ENCODE results near the gene ALKBH8.
"Not testable (repeated sequence)": the region's sequence is repeated elsewhere in the genome, so short reads cannot be mapped to it uniquely, and the experiment has no call there.

The ALKBH8 gene

DNA sequence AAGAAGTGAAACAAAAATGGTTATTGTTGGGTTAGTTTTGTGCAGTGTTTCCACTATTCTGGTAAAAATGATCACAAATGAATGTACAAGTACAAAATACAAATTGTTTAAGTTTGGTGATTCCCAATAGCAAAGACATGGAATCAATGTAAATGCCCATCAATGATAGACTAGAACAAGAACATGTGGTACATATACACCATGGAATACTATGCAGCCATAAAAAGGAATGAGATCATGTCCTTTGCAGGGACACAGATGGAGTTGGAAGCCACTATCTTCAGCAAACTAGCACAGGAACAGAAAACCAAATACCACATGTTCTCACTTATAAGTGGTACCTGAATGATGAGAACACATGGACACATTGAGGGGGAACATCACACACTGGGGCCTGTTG, 28.4 kb downstream of the ALKBH8 start:
- FAIRE-seq = not testable (repeated sequence)

DNA sequence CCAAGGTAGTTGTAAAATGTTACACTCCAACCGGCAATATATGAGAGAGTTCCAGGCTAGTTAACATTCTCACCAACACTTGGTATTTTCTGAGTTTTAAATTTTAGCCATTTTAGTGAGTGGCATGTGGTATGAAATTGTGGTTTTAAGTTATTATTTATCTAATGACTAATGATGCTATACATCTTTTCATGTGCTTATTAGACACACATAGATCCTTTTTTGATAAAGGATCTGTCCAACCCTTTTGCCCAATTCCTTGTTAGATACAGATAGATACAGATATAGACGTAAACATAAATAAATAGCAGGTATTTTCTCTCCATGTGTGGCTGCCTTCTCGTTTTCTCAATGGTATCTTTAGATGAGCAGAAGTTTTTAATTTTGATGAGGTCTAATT, 39.3 kb downstream of the ALKBH8 start:
- DNase-seq (ENCODE audit: extremely low spot score, insufficient read length, low read depth) = no peak
- FAIRE-seq = no peak

More for the DNA sequence above, 28.4 kb downstream of the ALKBH8 start:
- not testable (repeated sequence) for DNase-seq (ENCODE audit: extremely low spot score, insufficient read length, low read depth)

DNA sequence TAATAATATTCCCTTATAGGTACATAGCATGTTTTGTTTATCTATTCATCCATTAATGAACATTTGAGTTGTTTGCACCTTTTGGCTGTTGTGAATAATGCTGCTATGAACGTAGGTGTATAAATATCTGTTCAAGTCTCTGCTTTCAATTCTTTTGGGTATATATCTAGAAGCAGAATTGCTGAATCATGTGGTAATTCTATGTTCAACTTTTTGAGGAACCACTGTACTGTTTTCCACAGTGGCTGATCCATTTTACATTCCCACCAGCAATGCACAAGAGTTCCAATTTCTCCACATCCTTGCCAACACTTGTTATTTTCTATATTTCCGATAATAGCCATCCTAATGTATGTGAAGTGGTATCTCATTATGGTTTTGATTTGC, 56.7 kb downstream of the ALKBH8 start:
- DNase-seq (ENCODE audit: extremely low spot score, insufficient read length, low read depth) (no peak), FAIRE-seq (no peak)

DNA sequence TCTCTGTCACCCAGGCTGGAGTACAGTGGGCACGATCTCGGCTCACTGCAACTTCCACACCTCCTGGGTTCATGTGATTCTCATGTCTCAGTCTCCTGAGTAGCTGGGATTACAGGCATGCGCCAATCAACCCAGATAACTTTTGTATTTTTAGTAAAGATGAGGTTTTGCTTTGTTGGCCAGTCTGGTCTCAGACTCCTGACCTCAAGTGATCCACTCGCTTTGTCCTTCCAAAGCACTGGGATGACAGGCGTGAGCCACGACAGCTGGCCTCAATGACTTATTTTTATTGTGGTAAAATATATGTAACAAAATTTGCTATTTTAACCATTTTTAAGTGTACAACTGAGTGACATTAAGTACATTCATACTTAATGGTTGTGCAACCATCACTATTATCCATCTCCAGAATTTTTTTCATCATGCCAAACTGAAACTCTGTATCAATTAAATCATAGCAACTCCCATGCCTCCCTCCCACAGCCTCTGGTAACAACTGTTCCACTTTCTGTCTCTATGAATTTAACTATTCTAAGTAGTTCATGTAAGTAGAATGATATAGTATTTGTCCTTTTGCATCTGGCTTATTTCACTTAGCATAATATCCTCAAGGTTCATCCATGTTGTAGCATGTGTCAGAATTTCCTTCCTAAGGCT, 57.2 kb downstream of the ALKBH8 start:
- FAIRE-seq (no peak), DNase-seq (ENCODE audit: extremely low spot score, insufficient read length, low read depth) (no peak)

DNA sequence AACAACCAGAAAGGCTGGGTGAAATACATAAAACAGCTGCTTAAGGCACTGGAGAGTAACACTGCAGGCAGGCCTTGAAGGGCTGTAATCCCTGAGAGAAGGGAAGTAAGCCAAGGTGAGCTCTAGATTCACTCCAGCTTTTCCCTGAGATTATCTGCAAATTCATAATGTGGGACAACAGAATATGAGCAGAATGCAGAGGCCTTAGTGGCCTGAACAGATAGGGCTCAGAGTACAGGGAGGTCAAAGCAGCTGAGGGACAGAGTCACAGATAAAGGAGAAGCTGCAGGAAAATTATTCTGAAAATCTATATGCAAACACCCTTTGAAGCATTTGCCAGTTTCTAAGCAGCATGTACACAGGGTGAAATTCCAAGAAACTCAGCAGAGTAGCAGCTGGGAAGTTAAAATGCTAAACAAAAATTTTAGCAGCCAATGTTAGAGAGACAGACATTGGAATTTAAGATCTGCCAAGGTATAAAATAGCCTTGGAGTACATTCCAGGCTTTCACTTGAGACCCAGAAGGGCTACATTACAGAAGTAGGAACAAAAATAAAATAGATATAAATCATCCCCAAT, 59.8 kb downstream of the ALKBH8 start:
- FAIRE-seq (no peak), DNase-seq (ENCODE audit: extremely low spot score, insufficient read length, low read depth) (no peak)

DNA sequence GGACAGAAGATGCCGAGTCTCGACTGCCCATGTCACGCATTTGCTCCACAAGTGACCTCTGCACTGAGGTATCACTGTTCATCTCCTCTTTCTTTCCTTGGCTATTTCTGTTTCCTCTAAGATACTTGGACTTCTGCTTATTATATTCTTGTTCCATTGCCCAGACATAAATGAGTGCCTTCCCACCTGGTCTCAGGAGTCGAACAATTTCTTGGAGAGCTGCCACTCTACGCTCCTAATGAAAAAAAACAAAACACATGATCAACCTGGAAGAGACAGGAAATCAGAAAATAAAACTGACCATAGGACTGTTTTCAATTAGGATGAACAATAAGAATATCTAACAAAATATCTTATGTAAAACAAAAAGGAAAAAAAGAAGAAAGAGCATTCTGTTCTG, 60.6 kb downstream of the ALKBH8 start:
- FAIRE-seq = no peak
- DNase-seq (ENCODE audit: extremely low spot score, insufficient read length, low read depth) = no peak

DNA sequence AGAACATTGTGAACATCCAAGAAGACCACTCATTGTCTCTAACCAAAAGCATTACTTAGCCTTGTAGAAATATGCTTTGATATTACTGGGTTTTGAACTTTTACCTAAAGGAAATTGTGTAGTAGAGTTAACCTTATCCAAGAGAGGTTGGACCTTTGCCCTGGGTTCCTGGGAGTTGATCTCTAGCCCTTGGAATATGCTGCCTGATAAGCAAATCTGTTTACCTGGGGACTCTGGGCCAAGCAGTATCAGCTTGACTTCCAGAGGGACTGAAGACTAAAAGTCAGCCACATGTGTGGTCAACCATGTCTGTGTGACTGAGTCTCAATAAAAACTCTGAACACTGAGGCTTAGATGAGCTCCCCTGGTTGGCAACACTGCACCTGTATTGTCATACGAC, 63.8 kb downstream of the ALKBH8 start:
- FAIRE-seq (no peak), DNase-seq (ENCODE audit: extremely low spot score, insufficient read length, low read depth) (no peak)

DNA sequence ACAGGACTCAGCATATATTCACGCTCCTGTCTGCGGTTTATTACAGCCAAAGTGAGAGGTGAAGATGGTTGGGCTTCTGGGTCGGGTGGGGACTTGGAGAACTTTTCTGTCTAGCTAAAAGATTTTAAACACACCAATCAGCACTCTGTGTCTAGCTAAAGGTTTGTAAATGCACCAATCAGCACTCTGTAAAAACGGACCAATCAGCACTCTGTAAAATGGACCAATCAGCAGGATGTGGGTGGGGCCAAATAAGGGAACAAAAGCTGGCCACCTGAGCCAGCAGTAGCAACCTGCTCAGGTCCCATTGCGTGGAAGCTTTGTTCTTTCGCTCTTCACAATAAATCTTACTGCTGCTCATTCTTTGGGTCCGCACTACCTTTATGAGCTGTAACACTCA, 68.2 kb downstream of the ALKBH8 start:
- not testable (repeated sequence) for FAIRE-seq; DNase-seq (ENCODE audit: extremely low spot score, insufficient read length, low read depth)

DNA sequence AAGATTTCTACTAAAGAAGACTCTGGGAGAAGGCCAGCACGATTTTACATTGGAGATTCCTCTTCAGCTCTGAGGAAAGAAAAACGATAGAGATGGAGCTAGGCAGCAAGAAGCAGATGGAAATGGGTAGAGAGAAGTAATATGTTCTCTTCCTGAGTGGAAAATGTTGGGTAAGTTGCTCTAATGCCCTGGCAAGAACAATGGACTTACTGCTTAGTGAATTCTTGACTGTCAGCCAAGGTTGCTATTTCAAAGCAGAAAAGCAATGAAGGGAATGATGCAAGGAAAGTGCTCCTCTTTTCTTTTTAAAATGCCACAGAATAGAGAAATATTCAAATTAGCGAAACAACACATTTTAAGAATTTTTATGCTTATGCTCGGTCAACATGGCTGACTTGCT, 69.5 kb downstream of the ALKBH8 start:
- FAIRE-seq (no peak), DNase-seq (ENCODE audit: extremely low spot score, insufficient read length, low read depth) (no peak)

DNA sequence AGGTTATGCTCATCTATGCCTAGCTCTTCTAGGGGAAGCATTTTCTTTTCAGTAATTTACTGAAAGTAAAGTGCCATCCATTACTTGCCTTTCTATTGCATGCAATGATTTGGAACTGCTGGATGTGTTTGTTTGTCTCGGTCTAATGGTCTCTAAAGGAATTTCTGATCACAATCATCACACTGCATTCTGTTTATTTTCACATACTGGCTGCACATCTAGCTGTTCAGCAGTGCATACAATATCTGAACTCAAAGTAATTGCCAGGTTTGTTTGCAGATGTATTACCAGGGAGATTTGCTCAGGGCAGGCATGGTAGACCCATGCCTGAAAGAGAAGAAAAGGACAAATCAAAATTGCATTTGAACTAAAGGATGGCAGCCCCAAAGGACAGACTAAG, 71.5 kb downstream of the ALKBH8 start:
- DNase-seq (ENCODE audit: extremely low spot score, insufficient read length, low read depth) (no peak), FAIRE-seq (no peak)

DNA sequence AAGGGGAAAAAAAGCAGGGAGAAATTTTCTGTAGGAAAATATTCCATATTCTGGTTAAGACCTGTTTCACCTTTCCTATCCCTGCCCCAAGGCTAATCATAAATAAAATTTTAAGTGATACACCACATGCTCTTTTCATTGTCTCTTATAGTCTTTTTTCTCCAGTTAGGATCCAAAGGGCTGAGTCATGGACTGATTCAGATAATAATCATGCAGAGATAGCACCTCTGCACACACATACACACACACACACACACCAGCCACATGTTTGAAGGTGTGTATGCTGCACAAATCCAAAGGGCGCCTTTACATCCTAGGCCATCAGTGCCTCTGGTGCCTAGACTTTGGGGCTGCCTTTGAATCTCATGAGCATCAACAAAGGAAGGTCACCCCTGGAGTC, 72.4 kb downstream of the ALKBH8 start:
- no peak for FAIRE-seq
- no peak for DNase-seq (ENCODE audit: extremely low spot score, insufficient read length, low read depth)

DNA sequence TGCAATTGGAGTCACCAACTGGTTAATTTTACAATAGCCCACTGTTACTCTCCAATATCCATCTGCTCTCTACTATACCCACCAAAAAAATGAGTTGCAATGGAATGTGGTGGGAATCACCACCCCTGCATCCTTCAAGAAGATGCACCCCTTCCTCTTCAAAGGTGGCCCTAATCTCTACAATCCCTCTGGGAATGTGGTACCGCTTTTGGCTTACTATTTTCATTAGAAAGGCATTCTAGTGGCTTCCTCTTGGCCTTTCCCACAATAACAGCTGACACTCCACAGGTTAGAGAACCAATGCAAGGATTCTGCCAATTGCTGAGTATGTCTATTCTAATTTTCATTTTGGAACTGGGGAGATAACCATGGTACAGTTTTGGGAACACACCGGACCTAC, 74.7 kb downstream of the ALKBH8 start:
- DNase-seq (ENCODE audit: extremely low spot score, insufficient read length, low read depth) (no peak), FAIRE-seq (no peak)

DNA sequence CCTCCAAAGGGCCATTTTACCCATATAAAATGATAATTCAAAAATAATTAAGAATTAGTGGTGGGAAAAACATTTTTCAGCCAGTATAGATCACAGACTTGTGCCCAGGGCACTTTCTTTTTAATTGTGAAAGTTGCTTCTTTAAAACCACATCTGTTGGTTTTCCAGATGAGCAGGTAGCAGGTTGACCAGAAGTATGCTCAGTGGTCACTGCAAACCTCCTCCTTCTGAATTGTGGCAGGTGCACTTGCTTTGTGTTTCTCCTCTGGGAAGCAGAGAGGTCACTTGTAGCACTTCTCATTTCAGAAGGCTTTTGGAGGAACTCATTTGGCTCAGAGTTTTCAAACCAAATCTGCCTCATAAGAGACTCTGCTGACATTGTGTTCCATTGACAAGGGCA, 83.3 kb downstream of the ALKBH8 start:
- FAIRE-seq (no peak), DNase-seq (ENCODE audit: extremely low spot score, insufficient read length, low read depth) (no peak)

DNA sequence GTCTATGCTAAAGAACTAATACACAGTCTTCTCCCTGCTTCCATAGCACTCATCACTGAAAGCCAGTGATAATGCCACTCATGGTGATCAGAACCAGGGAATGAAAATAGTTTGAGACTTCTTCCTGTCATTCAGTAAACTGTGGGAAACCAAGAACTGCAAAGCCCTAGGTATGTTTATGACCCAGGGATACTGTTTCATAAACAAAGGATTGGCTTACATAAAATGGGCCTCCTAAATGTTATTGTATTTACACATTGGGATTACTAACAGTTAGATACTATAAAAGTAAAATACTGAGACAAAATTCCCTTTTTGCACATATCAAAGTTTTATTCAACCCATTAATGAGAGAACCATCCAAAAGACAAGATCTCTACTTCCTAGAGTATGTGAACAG, 86.6 kb downstream of the ALKBH8 start:
- FAIRE-seq = no peak
- no peak for DNase-seq (ENCODE audit: extremely low spot score, insufficient read length, low read depth)

DNA sequence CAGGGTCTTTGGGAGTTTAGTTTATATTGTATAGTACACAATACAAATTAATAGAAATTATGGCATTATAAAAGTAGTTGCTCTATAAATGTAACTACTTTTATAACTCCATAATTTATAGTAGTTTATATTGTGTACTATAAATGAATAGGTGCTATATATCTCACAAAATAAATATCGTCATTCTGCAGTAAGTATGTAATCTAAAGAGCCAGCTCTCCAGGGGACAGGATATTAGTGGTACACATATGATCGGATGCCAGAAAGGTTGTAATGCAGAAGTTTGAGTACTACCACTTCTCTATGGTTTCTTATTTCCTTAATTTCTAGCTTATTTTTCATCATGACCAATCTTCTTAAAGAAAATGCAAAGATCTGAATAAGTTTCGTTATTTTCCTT, 87.7 kb downstream of the ALKBH8 start:
- FAIRE-seq = no peak
- DNase-seq (ENCODE audit: extremely low spot score, insufficient read length, low read depth) = no peak

DNA sequence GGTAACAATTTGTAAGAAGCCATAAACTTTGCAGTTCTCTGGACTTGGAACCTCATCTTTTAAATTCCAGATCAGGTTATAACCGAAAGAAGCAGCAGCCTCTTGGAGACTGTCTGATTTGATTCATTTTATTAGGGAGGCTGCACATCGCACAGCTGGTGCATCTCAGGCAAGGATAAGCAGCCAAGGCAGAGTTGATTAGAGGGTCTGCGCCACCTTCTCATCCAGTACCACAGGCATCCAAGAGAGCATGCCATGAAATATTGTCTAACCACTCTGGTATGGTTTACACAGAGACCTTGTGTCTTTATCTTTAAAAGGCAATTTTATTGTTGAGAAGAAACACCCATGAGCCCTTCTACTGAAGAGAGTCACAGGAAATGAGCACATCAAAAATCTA, 91.7 kb downstream of the ALKBH8 start:
- no peak for FAIRE-seq
- DNase-seq (ENCODE audit: extremely low spot score, insufficient read length, low read depth) = no peak

DNA sequence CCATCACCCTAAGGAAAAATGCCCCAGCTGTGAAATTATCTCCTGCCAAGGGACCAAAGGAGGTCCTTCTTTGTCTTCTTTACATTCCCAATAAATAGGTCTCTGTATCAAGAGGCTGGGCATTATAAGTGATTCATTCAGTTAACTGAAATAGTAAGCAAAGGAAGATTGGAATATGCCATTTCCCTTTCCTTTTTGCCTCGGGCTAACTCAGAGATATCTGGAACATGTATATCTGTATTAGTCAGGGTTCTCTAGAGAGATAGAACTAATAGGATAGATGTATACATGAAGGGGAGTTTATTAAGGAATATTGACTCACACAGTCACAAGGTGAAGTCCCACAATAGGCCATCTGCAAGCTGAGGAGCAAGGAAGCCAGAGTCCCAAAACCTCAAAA, 92.6 kb downstream of the ALKBH8 start:
- no peak for FAIRE-seq

DNA sequence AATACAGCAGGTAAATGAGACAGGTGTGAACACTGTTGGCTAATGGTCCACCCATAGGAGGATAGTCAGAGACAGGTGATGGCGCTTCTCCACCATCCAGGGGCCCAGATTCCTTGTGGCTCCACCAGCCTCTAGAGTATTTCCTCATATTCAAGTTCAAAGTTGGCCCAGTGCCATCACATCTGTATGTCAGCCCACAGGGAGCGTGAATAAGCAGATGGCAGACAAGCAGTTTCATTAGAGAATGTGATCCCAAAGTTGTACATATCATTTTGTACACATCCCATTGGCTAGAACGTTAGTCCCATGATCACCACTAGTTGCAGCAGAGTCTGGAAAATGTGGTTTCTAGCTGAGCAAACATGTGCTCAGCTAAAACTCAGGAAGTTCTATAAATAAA, 96.9 kb downstream of the ALKBH8 start:
- FAIRE-seq (no peak), DNase-seq (ENCODE audit: extremely low spot score, insufficient read length, low read depth) (no peak)

More for the DNA sequence above, 92.6 kb downstream of the ALKBH8 start:
- DNase-seq (ENCODE audit: extremely low spot score, insufficient read length, low read depth) = no peak

DNA sequence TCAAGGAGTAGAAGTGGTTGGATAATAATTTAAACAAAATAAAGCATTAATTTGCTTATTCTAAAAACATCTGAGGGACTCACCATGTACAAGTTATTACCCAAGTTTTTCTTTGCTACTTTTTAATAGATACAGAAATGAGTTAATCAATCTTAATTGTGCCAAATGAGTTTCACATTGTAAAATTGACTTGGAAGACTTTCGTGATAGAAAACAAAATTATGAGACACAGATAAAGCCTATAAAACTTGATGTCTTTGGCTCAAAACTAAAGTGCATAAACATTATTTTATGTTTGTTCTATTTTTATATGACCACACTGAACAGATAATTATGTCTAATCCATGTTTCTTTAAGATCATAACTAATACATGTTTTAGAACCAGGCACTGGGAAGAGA, 97.8 kb downstream of the ALKBH8 start:
- FAIRE-seq (no peak), DNase-seq (ENCODE audit: extremely low spot score, insufficient read length, low read depth) (no peak)

DNA sequence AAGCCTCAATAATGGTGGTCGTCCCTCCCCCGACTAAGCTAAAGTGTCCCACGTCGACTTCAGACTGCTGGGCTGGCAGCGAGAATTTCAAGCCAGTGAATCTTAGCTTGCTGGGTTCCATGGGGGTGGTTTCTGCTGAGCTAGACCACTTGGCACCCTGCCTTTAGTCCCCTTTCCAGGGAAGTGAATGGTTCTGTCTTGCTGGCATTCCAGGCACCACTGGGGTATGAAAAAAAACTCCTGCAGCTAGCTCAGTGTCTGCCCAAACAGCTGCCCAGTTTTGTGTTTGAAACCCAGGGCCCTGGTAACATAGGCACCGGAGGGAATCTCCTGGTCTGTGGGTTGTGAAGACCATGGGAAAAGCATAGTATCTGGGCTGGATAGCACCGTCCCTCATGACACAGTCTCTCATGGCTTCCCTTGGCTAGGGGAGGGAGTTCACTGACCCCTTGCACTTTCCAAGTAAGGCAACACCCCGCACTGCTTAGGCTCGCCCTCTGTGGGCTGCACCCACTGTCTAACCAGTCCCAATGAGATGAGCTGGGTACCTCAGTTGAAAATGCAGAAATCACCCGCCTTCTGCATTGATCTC, 99.2 kb downstream of the ALKBH8 start:
- FAIRE-seq = not testable (repeated sequence)

DNA sequence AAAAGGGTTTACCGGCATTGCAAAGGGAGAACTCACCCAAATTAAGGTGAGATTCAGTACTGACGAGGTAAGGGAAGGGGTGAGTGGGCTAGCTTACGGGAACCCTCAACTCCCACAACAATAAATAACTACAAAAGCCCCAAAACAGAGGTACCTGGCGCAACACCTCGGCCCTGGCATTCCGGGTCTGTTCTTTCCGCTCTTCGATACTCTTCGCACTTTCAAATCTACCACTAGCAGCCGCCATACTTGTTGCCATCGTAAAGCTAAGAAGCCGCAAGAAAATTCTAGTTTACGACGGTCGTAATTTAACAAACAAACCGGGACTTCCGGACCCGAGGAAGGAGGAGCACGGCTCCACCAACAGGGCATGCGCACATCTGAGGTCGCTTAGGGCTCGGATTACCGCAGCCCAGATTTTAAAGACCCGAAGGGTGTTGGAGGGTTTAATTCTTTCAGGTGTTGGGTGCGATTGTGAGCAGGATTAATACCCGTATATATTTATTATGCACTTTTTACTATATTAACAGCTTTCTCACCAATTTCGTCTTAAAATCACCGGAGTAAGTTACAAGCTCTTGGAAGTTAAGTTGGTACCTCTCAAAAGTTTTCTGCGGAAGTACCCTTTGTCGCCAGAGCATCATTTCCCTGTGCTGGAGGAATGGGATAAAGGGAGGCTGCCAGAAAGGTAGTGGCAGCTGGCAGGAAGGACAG, 107.8 kb downstream of the ALKBH8 start, which contains the start of gene CWF19L2:
CWF19L2 (minus strand) TSS at position 268 of the 714 bp plus-strand sequence; CDS start at position 259, 9 bp downstream.
- FAIRE-seq (peak; percentile 96), DNase-seq (ENCODE audit: extremely low spot score, insufficient read length, low read depth) (peak; percentile 73)

More for the DNA sequence above, 99.2 kb downstream of the ALKBH8 start:
- not testable (repeated sequence) for DNase-seq (ENCODE audit: extremely low spot score, insufficient read length, low read depth)
